Adrenal gland (tissue), 5 donors: ENCODE measurements around the gene MISP3.

ENCODE experiments used
- CTCF ChIP-seq, 6 experiments: fragments of 450-650 bp in 4 of 6; fragments of 200-600 bp in 2 of 6; sonication (generic) in 1 of 6; IDR thresholded peaks; 1 replicate in 5 of 6; 2 replicates in 1 of 6; pipeline versions ENCODE4 v1.5.1 to v1.8.0; 2016 to 2021; ENCODE audit warnings: antibody characterized with exemption in 6 of 6, mild to moderate bottlenecking in 2 of 6, moderate library complexity in 1 of 6
- POLR2A ChIP-seq, 2 donors: fragments of 450-650 bp; IDR thresholded peaks; one replicate each; pipeline ENCODE4 v1.6.1; 2017; ENCODE audit warnings: antibody characterized with exemption in 2 of 2, mild to moderate bottlenecking in 2 of 2, moderate library complexity in 1 of 2
- donor health status: DM: no; HTN: no; CAD: no.

- TF ChIP-seq CTCF (IDR thresholded peaks at IDR 0.05) (no peak), POLR2A (IDR thresholded peaks at IDR 0.05) (no peak)
Measured at GRCh38 chr19:14107581-14108461, 35.2 kb downstream of the MISP3 start.
